NCI-H2196 (cell line): ENCODE results near the gene SLC22A23.
A peak's percentile ranks its signal among the peaks of the same experiment; 100 is the strongest.

Experiments
- DNase-seq: peaks from one replicate; lab custom pipeline; 2025; ENCODE audit not compliant: unreplicated experiment; lab: John Stamatoyannopoulos, UW

SLC22A23 gene

GRCh38 chr6:3356056-3356823 is 100.6 kb downstream of the SLC22A23 start:
- DNase-seq, result peak; percentile 75

DNA sequence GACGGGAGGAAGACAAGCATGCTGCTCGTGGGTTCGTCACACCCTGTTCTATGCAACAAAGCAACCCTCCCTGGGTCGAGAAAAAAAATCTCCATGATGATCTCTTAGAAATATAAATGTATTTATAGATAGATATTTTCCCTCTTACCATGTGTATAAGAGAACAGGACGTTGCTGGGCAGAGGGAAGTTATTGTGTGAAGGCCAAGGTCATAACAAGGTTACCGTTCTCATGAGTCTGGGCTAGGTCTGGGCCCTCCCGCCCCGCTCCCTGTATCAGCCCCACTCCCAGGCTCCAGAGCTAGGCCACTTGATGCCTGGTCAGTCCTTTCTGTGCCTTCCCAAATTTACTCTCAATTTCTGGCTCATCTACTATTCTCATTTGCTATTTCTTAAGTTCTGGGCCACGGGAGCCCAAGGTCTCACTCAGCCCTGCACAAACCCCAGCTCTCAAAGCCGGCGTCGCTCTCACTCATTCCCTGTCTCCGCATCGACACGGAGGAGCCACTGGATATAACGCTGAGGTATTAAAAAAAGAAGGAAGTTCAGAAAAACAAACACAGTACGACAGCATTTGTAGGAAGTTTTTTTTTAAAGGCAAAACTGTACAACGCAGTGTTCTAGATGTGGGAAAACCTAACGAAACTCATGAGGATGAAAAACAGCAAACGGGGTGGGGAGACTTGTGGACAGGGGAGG is 101.3 kb downstream of the SLC22A23 start:
- DNase-seq, result no peak

- DNase-seq, result no peak
Observed at GRCh38 chr6:3355011-3355357, 101.9 kb downstream of the SLC22A23 start.

- no peak for DNase-seq
Observed at GRCh38 chr6:3353939-3354338, 102.9 kb downstream of the SLC22A23 start.

DNA sequence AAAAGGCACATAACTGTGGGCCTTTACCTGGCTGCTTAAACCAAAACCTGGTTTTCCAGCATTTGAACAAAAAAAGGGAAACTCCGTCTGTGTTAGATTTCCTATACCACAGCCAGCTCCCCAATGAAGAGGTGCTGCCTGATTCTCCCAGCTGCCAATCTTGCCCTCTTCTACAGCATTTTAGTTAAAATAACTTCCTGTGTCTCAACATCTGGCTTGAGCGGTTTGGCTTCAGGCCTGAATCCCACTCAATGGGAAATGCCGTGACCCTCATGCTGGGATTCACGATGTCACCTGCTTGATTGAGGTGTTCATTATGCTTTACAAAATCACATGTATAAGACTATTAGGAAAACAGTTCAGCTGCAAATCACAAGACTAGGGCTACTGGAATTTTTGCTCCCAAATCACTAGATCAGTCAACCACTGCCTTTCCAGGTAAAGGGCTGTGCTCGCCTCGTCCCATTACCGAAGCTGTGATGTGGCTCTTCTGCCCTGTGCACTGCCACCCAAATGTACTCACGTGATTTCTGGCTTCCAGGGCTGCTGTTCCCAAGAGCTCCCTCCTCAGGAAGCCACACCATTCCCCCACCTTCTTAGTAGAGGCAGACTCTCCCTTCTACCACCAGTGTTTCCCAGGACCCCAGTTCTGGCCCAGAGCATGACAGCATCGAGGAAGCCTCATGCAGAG is 103.5 kb downstream of the SLC22A23 start:
- DNase-seq, result no peak

- DNase-seq, result no peak
Observed at GRCh38 chr6:3352678-3353077, 104.2 kb downstream of the SLC22A23 start.

DNA sequence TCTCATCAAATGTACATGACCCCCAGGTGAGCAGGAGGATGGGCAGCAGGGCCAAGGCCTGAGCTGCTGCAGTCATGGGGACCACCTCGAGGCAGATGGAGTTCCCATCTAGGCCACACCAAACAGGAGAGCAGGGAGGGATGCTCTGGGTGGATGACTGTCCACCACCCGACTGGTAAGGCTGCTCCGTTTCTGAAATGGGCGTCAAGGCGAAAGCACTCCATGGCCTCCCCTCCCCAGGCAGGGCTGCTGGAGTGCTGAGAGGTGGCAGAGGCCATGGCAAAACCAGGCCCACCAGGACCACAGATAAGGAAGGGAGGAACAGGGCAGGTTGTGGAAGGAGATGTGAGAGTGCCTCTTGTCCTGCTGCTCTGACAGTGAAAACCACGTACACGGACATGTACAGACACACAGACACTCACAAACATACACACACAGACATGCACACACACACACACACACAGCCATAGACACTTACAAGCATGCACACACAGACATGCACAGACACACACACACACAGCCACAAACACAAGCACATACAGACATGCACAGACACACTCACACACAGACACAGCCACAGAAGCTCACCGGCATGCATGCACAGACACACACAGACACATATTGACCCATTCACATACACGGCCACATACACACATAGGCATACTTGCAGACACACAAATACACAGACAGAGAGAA is 104.9 kb downstream of the SLC22A23 start:
- DNase-seq, result no peak

DNA sequence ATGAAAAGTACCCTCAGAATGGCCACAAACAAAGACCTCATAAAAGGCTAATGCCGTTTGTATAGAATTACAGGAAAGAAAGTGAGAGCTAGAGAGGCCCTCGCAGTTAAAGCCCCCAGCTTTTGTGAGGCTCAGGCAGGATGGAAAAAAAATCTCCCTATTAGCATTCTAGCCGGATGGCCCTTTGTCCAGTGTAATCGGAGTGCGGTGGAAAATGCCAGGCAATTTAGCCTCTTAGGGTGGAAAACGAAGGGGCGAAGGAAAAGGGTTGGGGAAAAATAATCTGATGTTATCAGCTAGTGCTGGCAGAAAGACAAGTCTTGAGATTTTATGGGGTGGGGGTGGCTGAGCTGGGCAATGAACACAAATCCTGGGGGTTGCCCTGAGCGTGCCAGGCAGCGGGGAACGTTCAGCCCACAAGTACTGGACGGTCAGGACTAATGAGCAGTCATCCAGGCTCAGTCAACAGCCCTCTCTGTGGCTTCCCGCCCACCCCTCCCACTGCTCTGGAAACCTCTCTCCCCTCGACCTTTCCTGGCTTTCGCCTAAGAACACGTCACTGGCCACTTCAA is 105.7 kb downstream of the SLC22A23 start:
- peak; percentile 96 for DNase-seq

DNA sequence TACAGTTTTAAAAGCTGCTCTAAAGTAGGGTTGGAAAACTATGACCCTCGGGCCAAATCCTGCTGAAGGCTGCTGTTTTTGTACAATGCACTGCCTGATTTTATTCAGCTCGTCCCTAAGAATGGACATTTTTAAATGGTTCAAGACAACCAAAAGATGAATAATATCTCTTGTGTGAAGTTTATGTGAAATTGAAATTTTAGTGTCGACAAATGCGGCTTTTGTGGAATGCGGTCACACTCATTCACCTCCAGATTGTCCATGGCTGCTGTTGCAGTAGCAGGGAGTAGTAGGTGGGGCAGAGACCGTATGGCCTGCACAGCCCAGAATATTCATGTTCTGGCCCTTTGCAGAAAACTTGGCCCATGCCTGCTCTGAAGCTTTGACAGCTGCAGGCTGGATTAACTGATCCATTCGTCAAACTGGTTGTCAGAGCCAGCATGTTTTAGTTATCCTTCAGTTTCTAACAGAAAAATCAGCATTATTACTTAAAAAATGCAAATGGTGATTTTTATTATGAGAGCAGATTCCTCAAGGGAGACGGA is 106.5 kb downstream of the SLC22A23 start:
- no peak for DNase-seq

DNA sequence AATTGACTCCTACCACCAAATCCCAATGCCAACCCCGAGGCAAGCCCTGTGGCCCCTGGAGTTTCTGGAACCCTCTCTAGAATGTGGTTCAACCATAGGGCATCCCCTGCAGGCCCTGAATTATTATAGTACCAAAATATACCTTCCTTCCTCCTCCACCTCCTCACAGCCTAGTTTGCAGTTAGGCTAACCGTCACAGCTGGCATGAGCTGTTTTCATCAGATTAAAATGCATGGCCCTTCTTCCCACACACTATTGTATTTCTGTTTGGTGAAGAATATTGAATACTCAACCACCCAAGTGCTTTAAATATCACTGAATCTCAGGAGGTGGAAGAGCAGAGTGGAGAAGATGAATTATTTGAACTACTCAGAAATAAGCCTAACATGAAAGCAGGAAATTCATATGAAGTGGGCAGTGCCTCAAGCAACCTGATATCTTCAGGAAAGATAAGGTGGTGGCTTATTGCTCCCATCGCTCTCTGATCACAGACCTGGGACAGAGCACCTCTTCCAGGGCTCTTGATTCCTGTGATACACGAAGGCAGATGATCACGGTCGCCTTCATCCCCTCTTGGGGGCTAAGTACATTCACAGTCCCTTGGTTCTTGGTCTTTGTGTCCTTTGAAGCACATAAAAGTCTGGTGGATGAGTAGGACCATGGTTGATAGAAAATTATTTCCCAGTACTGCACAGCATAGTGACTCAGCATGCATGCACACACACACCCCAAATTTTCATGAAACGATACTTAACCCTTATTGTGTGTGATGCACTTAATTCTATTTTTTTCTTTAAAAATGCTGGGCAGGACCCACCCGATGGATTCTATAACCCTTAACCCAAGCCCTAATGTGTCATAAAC is 107.2 kb downstream of the SLC22A23 start:
- DNase-seq, result no peak

DNA sequence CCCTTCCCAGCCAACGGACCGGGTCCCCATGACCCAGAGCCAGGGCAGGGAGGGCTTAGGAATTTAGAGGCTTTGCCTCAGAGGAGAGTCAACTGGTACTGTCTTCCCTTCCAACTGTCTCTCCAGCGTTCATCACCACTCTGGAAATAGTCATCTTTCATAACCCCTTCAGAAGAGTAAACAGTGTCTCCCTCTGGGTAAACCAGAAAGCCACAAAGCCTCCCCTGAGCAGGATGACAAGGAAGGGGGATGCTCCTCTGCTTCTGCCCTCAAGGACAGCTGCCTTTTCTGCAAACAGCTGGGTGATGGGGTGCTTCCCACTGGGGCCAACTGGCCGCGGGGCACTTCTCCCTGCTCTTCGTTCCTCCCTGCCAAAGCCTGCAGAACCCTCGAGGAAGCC is 108.0 kb downstream of the SLC22A23 start:
- DNase-seq, result no peak

GRCh38 chr6:3347826-3348225 is 109.0 kb downstream of the SLC22A23 start:
- DNase-seq, result no peak

DNA sequence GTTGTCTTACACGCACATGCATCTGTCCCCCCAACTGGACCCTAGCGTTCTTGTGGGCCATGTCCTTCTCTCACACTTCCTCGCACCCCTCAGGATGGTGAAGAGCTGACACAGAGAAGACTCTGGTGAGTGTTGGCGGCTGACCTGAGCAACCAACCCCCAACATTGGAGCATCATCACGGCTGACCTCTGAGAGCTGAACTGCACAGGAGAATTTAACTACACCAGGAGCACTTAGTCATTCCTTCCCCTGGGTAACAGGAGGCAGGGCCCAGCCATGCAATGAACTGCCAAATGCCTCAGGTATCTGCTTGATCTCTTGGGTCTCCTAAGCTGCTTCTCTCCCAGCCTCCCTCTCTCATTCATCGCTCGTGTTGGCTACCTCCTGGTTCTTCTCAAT is 109.6 kb downstream of the SLC22A23 start:
- no peak for DNase-seq

- no peak for DNase-seq
Observed at GRCh38 chr6:3346476-3346875, 110.4 kb downstream of the SLC22A23 start.

DNA sequence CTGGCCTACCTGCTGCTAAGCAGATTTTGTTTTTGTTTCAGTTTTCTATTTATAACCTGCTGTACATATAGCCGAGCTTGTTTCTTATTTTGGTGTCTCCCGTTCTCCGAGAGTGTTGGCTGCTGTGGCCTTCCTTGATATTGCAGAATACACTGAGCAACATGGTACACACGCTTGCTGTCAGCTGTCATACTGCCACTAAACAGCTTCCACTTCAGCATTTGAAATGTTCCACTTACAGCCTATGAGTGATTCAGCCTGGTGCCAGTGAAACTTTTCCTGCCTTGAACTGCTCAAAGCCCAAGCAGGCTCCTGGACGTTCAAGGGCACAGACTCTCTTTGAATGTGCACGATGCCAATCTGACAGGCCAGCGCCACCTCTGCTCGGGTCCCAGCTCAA is 111.0 kb downstream of the SLC22A23 start:
- no peak for DNase-seq

DNA sequence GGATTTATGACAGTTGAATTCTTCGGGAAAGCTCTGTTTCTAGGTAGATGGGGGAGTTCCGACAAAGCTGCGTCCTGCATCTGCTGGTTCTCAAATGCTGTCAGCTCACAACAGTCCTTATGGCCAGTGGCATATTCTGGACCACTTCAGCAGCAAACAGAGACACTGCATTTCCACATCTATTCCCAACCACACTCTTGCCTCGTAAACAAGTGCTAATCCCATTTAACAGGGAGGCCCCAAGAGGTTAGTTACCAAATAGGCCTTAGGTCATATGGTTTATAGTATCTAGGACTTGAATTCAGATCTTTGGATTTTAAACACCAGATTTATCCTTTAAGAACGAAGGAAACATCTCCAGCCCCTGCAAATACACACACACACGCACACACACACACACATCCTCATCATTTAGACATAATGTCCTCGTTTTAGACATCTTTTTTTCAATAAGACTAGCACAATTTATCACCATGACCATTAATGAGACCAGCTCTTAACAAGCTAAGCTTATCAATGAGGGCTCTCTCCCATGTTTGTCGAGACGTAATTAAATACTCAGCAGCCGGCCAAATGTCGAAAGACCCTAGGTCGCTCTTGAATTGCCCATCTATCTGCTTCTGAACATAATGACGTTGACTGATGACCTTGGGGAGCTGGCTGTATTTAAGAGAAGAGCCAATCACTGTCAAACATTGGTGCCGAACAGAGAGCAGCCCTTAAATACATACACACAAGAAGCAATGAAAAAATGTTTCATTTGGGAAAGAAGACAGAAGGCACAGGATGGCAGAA is 113.6 kb downstream of the SLC22A23 start:
- DNase-seq, result no peak

- DNase-seq, result no peak
Observed at GRCh38 chr6:3341467-3341866, 115.4 kb downstream of the SLC22A23 start.

DNA sequence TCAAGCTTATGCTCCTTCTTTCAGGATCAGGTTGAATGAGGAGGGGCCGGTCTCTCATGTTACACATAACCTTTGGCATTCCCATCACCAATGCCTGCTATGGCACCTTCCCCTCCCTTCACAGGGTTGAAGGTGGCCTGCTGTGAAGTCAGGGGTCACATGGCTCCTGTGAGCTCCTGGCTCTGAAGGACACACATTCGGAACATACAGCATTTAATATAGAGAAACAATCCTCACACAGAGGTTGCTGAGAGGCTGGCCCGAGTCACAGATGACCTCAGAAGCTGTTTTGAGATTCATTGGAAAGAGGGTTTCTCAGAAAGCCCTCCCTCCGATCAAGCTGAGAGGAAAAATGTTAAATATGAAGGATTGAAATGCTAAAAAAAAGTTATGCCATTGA is 116.0 kb downstream of the SLC22A23 start:
- no peak for DNase-seq

DNA sequence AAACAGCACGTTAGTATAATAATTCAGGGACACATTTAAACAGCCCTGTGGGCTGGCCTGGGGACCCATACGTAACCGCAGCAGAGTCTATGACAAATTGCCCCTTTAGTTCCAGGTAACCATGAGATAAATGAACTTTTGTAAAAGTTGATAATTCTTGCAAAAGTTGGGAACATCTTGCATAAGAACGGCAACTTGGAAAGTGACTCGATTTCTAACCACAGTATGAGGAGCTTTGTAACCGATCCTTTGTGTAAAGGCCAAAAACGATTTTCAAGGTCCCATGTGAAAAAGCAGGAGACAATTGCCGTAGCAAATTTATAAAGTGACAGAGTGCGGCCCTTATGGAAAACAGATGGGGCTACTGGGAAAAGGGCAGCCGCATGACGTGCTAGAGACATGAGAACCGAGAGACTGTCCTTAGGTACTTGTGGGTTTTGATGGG is 116.5 kb downstream of the SLC22A23 start:
- no peak for DNase-seq
